IMR-90 (cell line): ENCODE measurements around the gene ACACA. TPM values are rescaled to one million over a fixed set of nuclear protein-coding genes. Genes with fewer than 3 reads are reported as not detected.

Experiments
- ATAC-seq: fragments of 200-7000 bp; cut with Tn5 transposase; 2 replicates; pipeline ENCODE4 v1.9.1; 2020; ENCODE audit warnings: low read depth, mild to moderate bottlenecking, moderate library complexity
- BruUV-seq: library from RNA; stranded (reverse); fragments of 400-500 nt; replicated peaks from 2 replicates; lab custom pipeline; 2021; lab: Mats Ljungman, UMichigan
- CTCF ChIA-PET: fragments of 300-600 bp; formaldehyde crosslinking; extraction: SDS; loops from one replicate; lab custom pipeline; 2021; ENCODE audit warnings: antibody characterized with exemption; lab: Yijun Ruan, JAX
- POLR2A ChIA-PET: fragments of 300-600 bp; sonication (Branson Sonifier 250); formaldehyde crosslinking; loops from one replicate; lab custom pipeline; 2022; ENCODE audit warnings: antibody characterized with exemption; ENCODE audit not compliant: unreplicated experiment; lab: Charles Lee
- DNase-seq: peaks from one replicate; pipeline ENCODE4 v3.0.0; 2013
- H2AFZ ChIP-seq: replicated peaks from 2 replicates; pipeline ENCODE3; 2013; ENCODE audit warnings: low read length, mild to moderate bottlenecking; ENCODE audit not compliant: poor library complexity
- H2AK5ac ChIP-seq: 2 replicates; pipeline ENCODE4 v1.6.1; 2013; ENCODE audit warnings: low read depth, low read length, inconsistent platforms
- H2AK9ac ChIP-seq: replicated peaks from 2 replicates; pipeline ENCODE3; 2013; ENCODE audit warnings: mild to moderate bottlenecking, low read depth, low read length, moderate library complexity; ENCODE audit not compliant: poor library complexity
- H2BK120ac ChIP-seq: 2 replicates; pipeline ENCODE4 v1.6.1; 2013; ENCODE audit warnings: low read depth, low read length, inconsistent platforms
- H2BK15ac ChIP-seq: 3 replicates; pipeline ENCODE4 v1.6.1; 2013; ENCODE audit warnings: low read depth, low read length, inconsistent platforms
- H2BK20ac ChIP-seq: 2 replicates; pipeline ENCODE4 v1.6.1; 2013; ENCODE audit warnings: low read depth, mild to moderate bottlenecking, inconsistent platforms, low read length, moderate library complexity
- H2BK5ac ChIP-seq: 2 replicates; pipeline ENCODE4 v1.6.1; 2013; ENCODE audit warnings: mild to moderate bottlenecking, low read depth, low read length, inconsistent platforms; ENCODE audit not compliant: poor library complexity, severe bottlenecking
- H3K14ac ChIP-seq: replicated peaks from 2 replicates; pipeline ENCODE4 v1.6.1; 2013; ENCODE audit warnings: low read depth, low read length, inconsistent platforms
- H3K18ac ChIP-seq: 2 replicates; pipeline ENCODE4 v1.6.1; 2013; ENCODE audit warnings: low read depth, low read length, control low read depth
- H3K23ac ChIP-seq: 2 replicates; pipeline ENCODE4 v1.6.1; 2013; ENCODE audit warnings: low read depth, low read length, inconsistent platforms
- H3K27ac ChIP-seq: 2 replicates; pipeline ENCODE4 v1.5.1; 2013; ENCODE audit warnings: mild to moderate bottlenecking, control low read depth, low read length; ENCODE audit not compliant: insufficient read depth
- H3K27me3 ChIP-seq: 2 replicates; pipeline ENCODE4 v1.6.1; 2013; ENCODE audit warnings: low read length; ENCODE audit not compliant: control insufficient read depth, insufficient read depth
- H3K36me3 ChIP-seq: 2 replicates; pipeline ENCODE4 v1.6.1; 2013; ENCODE audit warnings: low read length, mixed read lengths; ENCODE audit not compliant: control insufficient read depth, insufficient read depth
- H3K4ac ChIP-seq: 2 replicates; pipeline ENCODE4 v1.6.1; 2013; ENCODE audit warnings: low read depth, low read length, inconsistent platforms
- H3K4me1 ChIP-seq: 2 replicates; pipeline ENCODE4 v1.6.1; 2013; ENCODE audit warnings: low read length, mixed read lengths; ENCODE audit not compliant: control insufficient read depth, insufficient read depth
- H3K4me2 ChIP-seq: 2 replicates; pipeline ENCODE4 v1.6.1; 2013; ENCODE audit warnings: low read depth, mild to moderate bottlenecking, control low read depth, low read length, moderate library complexity
- H3K4me3 ChIP-seq: 2 replicates; pipeline ENCODE4 v1.5.1; 2013; ENCODE audit warnings: low read depth, mild to moderate bottlenecking, control low read depth, low read length, moderate library complexity; ENCODE audit not compliant: insufficient read depth
- H3K56ac ChIP-seq: 2 replicates; pipeline ENCODE4 v1.6.1; 2013; ENCODE audit warnings: low read length, inconsistent platforms; ENCODE audit not compliant: insufficient read depth; ENCODE audit errors: extremely low read depth
- H3K79me1 ChIP-seq, 2 experiments: 2 replicates each; pipeline ENCODE4 v1.6.1; 2013; ENCODE audit warnings: low read length in 2 of 2, inconsistent platforms in 1 of 2, low read depth in 1 of 2
- H3K9ac ChIP-seq: 2 replicates; pipeline ENCODE4 v1.6.1; 2013; ENCODE audit warnings: low read depth, low read length, control low read depth
- H3K9me1 ChIP-seq: 2 replicates; pipeline ENCODE4 v1.6.1; 2013; ENCODE audit warnings: low read length, inconsistent platforms; ENCODE audit not compliant: insufficient read depth
- H3K9me3 ChIP-seq: 2 replicates; pipeline ENCODE4 v1.6.1; 2013; ENCODE audit warnings: low read length; ENCODE audit not compliant: control insufficient read depth, insufficient read depth
- H4K20me1 ChIP-seq: 2 replicates; pipeline ENCODE4 v1.6.1; 2013; ENCODE audit warnings: low read length, inconsistent platforms; ENCODE audit not compliant: insufficient read depth
- H4K5ac ChIP-seq: 2 replicates; pipeline ENCODE4 v1.6.1; 2013; ENCODE audit warnings: mild to moderate bottlenecking, low read depth, low read length, control low read depth
- H4K8ac ChIP-seq, 2 experiments: 2 replicates each; pipeline ENCODE4 v1.6.1; 2013; ENCODE audit warnings: low read depth in 2 of 2, low read length in 2 of 2, control low read depth in 1 of 2, inconsistent platforms in 1 of 2
- H4K91ac ChIP-seq: 2 replicates; pipeline ENCODE4 v1.6.1; 2013; ENCODE audit warnings: low read depth, low read length, inconsistent platforms; ENCODE audit not compliant: insufficient read depth
- CEBPB ChIP-seq: IDR thresholded peaks from 2 replicates; pipeline ENCODE4 v1.6.1; 2012; ENCODE audit warnings: low read depth, low read length, improper control_type of control experiment
- USF2 ChIP-seq: fragments of 150-350 bp; IDR thresholded peaks from 2 replicates; pipeline ENCODE4 v1.6.1; 2017; ENCODE audit warnings: mild to moderate bottlenecking, antibody characterized with exemption, low read length, low read depth
- WGBS, 2 experiments: methylation state at CpG; one replicate each; pipeline versions ENCODE4 v1.1.5 to v1.1.7; 2013; ENCODE audit warnings: missing lambda C conversion rate in 2 of 2; ENCODE audit not compliant: insufficient read length in 1 of 2; ENCODE audit errors: extremely low coverage in 2 of 2; 5-methylcytosine and 5-hydroxymethylcytosine counted together
- dilution Hi-C: fragments of 300-500 bp; cut with HindIII; formaldehyde crosslinking; loops from one replicate; pipeline ENCODE4 v1.14.3; 2018; ENCODE audit warnings: low sequenced_read_pairs; ENCODE audit not compliant: unreplicated experiment
- in situ Hi-C: fragments of 300-500 bp; cut with MboI; formaldehyde crosslinking; loops from 3 replicates; pipeline ENCODE4 v1.14.3; 2019; ENCODE audit warnings: low sequenced_read_pairs, inconsistent platforms, mixed read lengths
- intact Hi-C: fragments of 100-400 bp; cut with micrococcal nuclease; formaldehyde crosslinking; loops from 2 replicates; pipeline ENCODE4 v1.10.0; 2022
- polyA plus RNA-seq, 3 experiments: library from polyadenylated mRNA; depleted of rRNA; stranded (reverse); fragments of >200 nt; gene quantifications; 2 replicates each; pipeline ENCODE4 v1.2.3, GENCODE V29; 2012; ENCODE audit warnings: low replicate concordance in 1 of 3
- total RNA-seq: library from RNA; depleted of rRNA; stranded (reverse); fragments of >200 nt; gene quantifications from 2 replicates; pipeline ENCODE4 v1.2.3, GENCODE V29; 2012

Gene ACACA
- total and polyA plus RNA-seq, 2 of the 4 experiments (the other 2 are of a cell fraction), result 21.3 to 39.1 TPM

- intact Hi-C loops (no loop called here), dilution Hi-C loops (no loop called here), in situ Hi-C loops (no loop called here)
- no peaks in the 10 kb centered on the region for H3K36me3 ChIP-seq
- H3K4me3 ChIP-seq, result no peak overlapping the region
- no peaks in the 10 kb centered on the region for H3K4me1 ChIP-seq
- no peak overlapping the region for H3K4me2 ChIP-seq
- no CpG with 5 or more reads among the region's 1 CpG for WGBS, 2 experiments
- ChIA-PET POLR2A (no interaction called here), CTCF (no interaction called here)
- ATAC-seq (peak; percentile 48), DNase-seq (peak; percentile 45)
- H3K9me3 ChIP-seq, result no peaks in the 10 kb centered on the region; the same call in 1 of the 2 replicates
- no peak overlapping the region for H3K18ac ChIP-seq
- TF ChIP-seq USF2 (no peak), CEBPB (peak; percentile 89)
- H3K23ac ChIP-seq, result no peak overlapping the region
- no peak overlapping the region for H3K9ac ChIP-seq
- H3K56ac ChIP-seq, result no peak overlapping the region
- no peak overlapping the region for H4K5ac ChIP-seq
- H2AFZ ChIP-seq, result no peak overlapping the region
- H3K27ac ChIP-seq, result no peak overlapping the region
- no TSS peak for BruUV-seq
- no peaks in the 10 kb centered on the region for H3K27me3 ChIP-seq
- H3K14ac ChIP-seq, result no peak overlapping the region
- no peak overlapping the region for H2BK120ac ChIP-seq
- no peaks in the 10 kb centered on the region; the same call in 1 of the 2 replicates for H3K9me1 ChIP-seq
- H3K79me1 ChIP-seq, result no peaks in the 10 kb centered on the region
- peaks cover 3% of the 10 kb centered on the region; the same call in 1 of the 2 replicates for H4K20me1 ChIP-seq
- no peak overlapping the region for H2AK5ac ChIP-seq
- no peak overlapping the region for H3K4ac ChIP-seq
- no peak overlapping the region for H4K91ac ChIP-seq
- no peak overlapping the region for H2BK15ac ChIP-seq
- no peak overlapping the region for H2BK20ac ChIP-seq
- no peak overlapping the region for H2AK9ac ChIP-seq
- no peak overlapping the region for H2BK5ac ChIP-seq
- H4K8ac ChIP-seq, result no peak overlapping the region
These were observed 326.9 kb downstream of the ACACA start for GRCh38 chr17:37079735-37080134.
